NCI-H1694 (cell line): Measurements from ENCODE around the gene BTBD9.

Source experiments
- DNase-seq: peaks from one replicate; lab custom pipeline; 2025; lab: John Stamatoyannopoulos, UW

Gene BTBD9

DNA sequence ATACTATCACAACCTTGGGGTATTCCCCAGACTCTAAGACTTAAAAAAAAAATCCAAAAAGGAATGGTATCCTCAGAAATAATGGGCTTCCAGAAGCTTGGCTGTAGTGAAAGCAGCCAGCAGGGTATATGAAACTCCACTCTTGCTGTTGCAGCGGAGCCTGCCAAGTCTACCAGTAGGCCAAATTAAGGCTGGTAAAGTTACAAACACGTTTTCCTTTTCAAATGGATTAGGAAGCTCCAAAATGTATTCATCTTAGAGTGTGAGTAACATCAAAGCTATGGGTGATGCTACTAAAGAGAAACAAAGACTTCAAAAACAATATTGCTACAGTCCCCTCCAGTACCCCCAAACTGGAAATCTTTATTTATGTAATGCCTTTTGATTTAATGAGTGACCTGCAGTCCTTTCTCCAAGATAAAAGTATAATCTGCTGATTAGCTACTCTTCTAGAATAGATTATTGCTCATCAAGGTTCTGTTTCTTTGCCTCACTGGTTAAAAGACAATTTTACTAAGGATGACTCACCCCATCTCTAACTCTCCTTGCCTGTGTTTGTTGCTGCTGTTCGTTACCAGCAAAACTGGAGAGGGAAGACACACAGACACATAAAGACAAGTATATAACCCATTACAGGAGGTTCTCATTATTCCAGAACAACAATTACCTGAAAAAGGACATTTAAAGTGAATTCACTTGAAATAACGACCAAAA lies 84.9 kb downstream of the BTBD9 start:
- no peak for DNase-seq

DNA sequence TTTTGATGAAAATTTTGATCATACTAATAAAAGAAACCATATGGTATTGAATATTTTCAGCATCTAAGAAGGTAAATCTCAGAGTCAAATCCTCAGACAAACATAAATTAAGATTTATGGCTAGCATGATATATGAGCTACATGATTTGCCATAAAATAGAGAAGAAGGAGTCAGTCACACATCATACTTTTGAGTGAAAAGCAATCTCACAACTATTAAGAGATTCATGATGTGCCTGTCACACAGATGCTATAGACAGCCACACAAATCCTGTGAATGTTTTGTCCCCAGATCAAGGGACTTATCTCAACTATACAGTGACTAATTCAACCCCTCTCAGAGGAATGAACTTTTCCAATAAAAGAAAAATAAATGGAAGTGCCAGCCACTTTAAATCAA lies 85.7 kb downstream of the BTBD9 start:
- no peak for DNase-seq

DNA sequence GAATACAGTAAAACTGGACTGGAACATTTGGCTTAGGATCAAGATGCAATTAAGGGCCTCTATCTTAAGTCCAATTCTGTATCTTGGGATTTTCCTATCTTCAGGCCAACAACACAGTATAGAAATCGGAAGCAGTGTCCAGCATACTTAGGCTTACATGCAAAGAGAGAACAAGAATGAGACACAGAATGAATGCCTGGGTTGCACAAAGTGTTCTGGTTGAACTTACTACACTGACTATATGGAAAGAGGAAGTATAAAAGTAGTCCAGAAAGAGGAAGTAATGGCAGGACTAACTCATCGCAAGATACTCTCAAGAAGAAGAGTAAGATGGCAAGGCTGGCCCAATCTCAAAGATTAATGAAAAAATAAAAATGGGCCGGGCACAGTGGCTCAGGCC lies 87.6 kb downstream of the BTBD9 start:
- DNase-seq: no peak

DNA sequence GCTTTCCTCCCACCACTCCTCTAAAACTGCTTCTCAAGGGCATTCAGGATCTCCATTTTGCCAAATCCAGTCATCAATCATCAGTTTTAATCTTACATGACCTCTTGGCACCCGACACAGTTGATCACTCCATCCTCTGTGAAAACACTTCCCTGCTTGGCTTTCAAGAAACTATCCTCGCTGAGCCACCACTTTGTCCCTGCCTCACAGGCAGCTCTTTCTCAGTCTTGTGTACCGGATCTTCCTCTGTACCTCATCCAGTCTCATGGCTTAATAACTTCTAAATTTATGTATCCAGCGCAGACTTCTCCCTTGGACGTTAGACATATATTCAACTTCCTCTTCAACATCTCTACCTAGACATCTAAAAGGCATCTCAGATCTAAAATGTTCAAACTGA lies 89.9 kb downstream of the BTBD9 start:
- no peak for DNase-seq

DNA sequence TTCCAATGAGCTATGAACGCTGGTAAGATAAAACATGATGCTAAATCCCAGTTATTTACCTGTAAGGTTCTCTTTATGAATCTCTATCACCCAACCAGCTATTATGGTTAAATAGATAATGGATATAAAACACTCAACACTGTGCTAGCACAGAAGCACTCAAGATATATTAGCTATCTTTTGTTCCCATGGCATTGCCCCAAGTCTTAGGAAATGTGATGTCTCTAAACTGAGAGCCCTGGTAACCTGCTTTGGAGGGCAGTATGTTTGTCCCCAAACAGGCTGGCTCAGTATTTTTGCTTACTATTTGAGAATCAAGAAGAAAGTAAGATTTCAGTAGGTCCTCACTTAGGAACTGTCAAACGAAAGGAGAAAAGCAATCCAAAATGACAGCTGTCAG lies 90.5 kb downstream of the BTBD9 start:
- DNase-seq: no peak

DNA sequence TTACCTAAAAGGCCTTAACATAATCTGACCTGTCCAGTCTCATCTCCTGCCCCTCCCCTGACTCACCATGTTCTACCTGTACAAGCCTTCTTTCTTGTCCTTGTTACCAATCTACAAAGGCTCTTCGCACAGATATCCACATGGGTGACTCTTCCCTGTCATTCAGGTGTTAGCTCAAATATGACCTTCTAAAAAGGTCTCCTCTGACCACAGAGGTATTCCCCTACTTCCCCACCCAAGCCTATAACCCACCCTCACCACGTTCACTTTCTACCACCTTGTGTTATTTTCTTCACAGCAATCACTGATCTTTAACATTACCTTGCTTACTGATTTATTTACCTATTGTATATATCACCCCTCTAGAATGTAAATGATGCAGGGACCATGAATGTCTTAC lies 96.7 kb downstream of the BTBD9 start:
- no peak for DNase-seq

DNA sequence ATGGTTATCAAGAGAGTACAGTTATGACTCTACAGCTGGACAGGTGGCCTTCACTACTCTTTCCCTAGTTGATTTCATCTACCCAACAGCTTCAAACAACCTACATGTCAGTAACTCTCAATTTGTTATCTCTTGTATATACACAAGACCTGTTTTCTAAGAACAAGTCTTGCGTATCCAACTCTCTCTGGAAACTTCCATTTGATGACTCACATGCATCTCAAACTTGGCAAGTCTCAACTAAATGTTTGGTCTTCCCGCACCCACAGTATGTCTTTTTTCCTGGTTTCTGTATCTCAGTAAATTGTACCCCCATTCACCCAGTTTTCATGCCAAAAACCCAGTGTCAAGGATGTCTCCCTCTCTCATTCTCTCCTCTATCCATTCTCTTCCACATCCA lies 97.7 kb downstream of the BTBD9 start:
- no peak for DNase-seq

DNA sequence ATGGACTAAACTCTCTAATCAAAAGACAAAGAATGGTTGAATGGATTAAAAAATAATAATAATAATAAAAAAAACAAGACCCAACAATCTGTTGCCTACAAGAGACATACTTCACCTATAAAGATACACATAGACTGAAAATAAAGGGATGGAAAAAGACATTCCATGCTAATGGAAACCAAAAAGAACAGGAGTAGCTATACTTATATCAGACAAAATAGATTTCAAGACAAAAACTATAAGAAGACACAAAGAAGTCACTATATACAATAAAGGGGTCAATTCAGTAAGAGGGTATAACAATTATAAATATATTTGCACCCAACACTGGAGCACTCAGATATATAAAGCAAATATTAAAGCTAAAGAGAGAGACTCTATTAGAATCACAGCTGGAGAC lies 106.7 kb downstream of the BTBD9 start:
- no peak for DNase-seq

DNA sequence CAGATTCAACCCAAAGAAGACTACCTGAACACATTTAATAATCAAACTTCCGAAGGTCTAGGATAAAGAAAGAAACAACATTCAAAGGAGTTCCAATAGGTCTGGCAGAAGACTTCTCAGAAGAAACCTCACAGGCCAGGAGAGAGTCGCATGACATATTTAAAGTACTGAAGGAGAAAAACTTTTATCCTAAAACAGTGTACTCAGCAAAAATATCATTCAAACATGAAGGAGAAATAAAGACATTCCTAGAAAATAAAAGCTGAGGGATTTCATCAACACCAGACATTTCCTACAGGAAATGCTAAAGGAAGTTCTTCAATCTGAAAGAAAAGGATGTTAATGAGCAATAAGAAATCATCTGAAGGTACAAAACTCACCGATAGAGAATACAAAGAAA lies 108.6 kb downstream of the BTBD9 start:
- no peak for DNase-seq

DNA sequence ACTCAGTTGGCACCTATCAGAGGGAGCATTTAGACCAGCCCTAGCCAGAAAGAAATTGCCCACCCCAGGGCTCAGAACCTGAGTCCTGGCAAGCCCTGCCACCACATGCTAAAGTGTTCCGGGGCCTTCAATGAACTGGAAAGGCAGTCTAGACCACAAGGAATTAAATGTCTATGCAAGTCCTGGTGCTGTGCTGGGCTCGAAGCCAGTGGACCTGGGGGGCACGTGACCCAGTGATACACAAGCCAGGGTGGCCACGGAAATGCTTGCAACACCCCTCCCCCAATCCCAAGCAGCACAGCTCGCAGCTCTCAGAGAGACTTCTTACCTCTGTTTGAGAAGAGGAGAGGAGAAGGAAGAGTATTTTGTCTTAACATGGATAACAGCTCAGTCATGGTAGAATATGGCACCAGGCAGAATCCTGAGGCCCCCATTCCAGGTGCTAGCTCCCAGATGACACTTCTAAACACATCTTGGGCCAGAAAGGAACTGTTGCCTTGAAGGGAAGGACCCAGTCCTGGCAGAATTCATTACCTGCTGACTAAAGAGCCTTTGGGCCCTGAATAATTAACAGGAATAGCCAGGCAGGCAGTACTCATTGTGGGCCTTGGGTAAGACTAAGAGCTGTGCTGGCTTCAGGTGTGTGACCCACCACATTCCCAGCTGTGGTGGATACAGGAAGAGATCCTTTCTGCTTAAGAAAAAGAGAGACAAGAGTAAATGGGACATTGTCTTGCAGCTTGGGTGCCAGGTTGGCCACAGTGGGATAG lies 111.3 kb downstream of the BTBD9 start:
- DNase-seq: no peak

DNA sequence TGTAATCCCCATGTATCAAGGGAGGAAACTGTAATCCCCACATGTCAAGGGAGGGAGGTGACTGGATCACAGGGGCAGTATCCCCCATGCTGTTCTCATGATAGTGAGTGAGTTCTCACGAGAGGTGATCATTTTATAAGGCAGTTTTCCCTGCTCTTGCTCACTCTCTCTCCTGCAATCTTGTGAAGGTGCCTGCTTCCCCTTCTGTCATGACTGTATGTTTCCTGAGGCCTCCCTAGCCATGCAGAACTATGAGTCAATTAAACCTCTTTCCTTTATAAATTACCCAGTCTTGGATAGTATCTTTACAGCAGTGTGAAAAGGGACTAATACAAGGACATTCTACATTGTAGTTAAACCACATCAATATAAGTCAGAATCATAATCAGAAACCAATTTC lies 112.4 kb downstream of the BTBD9 start:
- no peak for DNase-seq

DNA sequence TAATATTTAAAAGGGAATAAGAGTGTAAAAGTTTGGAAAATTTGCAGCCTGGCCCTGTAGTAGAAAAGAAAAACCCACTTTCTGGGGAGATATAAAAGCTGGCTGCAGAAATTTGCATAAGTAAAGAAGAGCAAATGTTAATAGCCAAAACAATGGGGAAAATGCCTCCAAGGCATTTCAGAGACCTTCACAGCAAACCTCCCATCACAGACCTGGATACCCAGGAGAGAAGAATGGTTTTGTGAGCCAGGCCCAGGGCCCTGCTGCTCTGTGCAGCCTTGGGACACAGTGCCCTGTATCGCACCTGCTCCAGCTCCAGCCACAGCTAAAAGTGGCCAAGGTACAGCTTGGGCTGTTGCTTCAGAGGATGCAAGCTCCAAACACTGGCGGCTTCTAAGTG lies 113.8 kb downstream of the BTBD9 start:
- no peak for DNase-seq

DNA sequence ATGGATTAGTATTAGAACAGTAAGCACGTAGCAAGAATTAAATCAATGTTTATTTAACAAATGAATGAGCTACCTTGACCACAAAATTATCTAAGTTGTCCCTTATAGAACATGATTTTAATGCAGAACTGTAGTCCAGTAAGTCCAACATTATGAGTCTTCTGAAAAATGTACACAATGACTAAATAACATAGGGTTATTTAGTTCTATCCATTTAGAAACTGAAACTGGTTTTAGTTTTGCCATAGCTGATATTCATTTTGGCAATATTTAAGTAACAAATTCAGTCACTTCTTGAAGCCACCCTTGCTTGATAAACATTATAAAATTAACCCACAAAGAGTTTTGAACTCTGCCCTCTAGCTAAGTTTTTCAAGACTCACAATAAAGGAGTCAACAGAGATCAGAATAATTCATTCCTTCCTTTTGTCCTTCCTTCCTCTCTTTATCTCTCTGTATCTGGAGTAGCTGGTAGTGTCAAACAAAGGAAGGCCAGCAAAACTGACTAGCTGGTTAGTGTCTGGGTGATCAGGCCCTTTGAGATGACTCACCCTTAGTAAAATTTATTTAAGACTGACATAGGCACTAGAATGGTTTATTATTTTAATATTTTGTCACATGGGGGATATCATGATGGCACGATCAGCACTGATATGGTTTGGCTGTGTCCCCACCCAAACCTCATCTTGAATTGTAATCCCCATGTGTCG lies 115.1 kb downstream of the BTBD9 start:
- no peak for DNase-seq

DNA sequence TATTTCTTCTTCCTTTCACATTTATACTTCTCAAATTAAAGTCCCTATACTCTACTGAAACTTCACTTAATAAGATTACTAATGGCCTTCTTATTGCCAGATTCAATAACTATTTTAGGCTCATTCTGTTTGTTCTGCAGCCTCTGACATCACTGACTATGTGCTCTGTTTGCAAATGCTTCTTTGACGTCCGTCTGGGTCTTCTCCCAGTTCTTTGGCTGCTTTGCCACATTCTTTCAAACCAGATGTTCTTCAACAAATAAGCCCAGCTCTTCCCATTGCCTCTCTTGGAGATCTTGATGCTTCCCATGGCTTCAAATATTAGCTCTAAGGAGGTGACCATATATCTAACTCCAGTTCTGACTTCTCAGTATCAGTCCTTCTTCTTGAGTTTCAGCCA lies 117.4 kb downstream of the BTBD9 start:
- DNase-seq: no peak

DNA sequence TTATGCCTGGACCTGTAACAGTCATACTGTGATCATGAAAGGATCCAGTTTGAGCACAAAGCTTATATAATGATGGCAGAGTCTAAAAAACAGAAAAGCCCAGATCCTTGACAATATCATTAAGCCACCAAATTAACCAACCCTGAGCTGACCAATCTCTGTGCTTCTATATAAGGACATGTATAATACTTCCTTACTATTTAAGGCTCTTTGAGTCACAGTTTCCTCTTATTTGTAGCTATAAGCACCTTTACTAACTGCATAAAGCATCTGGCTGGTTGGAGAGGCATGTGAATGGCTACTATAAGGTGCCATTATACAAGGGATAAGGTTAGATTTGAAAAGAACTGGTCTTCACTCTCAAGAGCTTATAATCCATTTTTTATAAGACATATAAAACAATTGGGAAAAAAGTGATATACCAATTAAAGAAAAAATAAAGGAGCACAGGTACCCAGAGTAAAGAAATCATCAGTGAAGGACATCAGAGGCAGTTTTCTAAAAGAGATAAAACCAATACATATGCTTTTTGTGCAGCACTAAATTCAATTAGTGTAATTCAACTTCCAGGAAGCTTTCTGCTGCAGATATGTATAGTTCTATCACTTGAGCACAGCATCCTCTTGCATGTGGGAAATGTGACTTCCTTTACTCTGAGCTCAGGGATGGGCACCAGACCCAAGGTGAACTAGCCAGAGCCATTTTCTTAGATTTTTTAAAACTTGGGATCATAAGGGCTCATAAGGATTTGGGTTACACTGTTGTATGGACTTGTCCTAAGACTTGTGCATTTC lies 121.0 kb downstream of the BTBD9 start:
- no peak for DNase-seq

DNA sequence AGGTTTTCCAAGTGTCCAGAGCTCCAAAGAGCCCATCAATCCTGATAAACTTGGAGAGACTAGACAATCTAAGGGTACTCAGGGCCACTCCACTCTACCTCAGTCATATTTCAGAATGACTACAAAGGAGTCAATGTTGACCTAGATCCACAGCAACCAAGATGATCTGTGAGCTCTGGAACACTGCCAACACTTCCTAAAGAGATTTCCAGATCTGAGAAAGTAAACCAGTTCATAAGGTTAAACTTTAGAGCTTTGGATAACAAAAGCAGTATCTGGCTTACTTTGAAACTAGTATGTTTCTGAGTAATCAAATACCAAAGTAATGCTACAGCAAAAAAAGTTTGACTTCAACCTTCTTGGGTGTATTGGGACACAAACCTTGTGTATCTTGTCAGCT lies 122.7 kb downstream of the BTBD9 start:
- DNase-seq: no peak

DNA sequence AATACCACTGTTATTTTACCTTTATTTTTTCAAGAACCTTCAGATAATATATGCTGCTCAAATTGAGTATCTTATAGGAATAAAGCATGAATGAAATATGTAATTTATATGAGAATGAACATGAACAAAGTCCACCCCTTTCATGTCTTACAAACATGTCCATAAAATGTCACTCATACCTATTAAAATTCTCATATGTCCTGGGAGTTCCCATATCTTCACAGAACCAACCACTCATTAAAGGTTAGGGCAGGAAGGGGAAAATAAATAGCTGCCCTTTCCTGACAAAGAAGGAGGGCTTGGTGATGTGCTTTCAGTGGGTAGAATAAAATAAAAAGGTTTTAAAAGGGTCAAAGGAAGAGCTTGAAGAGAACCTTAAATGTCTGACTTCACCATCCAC lies 125.3 kb downstream of the BTBD9 start:
- DNase-seq: no peak

DNA sequence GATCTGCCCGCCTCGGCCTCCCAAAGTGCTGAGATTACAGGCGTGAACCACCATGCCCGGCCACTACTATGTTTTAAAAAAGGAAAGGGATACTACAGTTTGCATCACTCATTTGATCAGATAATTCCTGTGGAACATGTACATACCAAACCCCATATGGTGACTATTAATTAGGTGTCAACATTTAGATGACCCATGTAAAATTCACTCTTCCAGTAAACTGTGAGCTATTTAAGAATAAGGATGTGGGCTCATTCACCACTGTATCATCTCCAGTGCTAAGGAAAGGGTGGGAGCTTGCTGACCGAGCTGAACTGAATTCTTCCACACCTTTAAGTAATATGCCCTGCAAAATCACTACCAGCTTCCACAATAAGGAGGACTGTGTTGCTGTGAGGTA lies 127.5 kb downstream of the BTBD9 start:
- no peak for DNase-seq

DNA sequence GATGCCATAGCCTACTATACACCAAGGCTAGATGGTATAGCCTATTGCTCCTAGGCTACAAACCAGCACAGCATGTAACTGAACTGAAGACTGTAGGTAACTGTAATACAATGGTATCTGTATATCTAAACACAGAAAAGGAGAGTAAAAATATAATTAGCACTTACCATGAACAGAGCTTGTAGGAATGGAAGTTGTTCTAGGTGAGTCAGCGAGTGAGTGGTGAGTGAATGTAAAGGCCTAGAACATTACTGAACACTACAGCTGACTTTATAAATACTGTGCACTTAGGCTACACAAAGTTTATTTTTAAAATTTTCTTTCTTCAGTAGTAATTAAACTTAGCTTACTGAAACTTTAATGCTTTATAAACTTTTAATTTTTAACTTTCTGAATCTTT lies 129.5 kb downstream of the BTBD9 start:
- no peak for DNase-seq

DNA sequence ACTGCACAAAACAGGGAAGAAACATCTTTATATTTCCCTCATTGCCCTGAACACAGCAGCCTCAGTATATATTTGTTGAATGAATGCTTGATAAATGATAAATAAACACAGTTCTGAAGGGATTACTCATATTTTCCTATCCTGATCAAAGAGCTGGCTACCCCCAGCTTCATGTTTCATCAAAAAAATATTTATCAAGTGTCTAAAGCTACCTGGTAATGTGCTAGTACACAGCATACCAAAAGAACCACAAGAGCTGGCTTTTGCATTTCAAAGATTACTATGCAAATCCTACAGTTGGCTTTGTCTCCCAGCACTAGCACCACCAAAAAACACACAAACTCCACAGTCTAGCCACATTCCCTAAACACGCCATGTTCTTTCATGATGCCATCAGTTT lies 130.0 kb downstream of the BTBD9 start:
- no peak for DNase-seq

DNA sequence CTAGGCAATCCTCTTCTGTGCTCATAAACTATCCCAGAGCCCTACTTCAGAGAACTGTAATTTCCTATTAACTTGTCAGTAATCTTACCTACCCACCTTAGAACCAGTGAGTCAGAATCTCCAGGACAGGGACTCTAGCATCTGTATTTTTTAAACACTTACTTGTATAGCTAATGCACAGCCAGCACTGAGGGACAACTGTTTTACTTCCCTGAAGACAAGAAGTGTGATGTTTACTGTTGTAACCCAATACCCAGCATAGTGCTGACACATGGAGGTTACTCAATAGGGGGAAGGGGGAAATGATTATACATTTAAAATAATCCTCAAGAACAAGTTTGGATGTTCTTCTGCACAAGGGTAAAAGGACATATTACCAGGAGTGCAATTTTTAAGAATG lies 130.8 kb downstream of the BTBD9 start:
- no peak for DNase-seq

DNA sequence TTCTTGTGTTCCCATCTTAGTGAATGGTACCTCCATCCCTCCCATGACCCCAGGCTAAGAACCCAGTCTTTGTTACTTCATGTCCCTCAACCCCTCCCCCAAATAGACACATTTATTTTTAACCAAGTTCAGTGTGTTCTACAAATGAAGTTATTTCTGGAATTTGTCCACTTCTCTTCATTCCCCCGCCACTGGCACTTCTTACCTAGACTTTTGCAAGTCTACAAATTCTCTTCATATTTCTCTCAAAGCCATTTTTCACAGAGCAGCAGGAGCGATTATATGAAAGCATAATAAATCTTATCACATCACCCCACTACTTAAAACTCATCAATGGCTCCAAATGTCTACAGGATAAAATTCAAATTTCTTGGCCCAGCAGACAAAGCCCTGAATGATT lies 131.4 kb downstream of the BTBD9 start:
- no peak for DNase-seq

DNA sequence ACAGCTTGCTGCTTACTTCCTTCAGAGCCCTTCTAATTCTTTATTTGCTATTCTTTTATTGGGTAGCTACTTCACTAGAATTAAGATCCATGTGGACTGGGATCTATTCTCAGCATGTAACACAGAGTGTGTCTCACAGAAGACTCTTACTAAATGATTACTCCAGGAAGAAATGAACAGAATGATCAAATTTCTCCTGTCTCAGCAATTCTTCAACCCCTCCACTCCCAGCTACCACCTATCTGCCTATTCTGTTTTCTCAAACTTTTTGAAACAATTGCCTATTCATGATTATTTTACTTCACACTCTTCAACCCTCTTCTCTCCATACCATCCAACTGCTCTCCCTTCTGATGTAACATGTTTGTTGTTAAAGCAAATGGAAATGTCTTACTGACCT lies 132.6 kb downstream of the BTBD9 start:
- no peak for DNase-seq
